ENCODE measurements around the gene DOHH. TPM values are rescaled to one million over a fixed set of nuclear protein-coding genes. Genes with fewer than 3 reads are reported as not detected.

The DOHH gene
- total and polyA plus RNA-seq, 2 donors (not counting 3 experiments of a cell fraction or from before 2014, with no cell fraction given), result 8.7 to 15.2 TPM

- no peak for FAIRE-seq
- H3K4me1 ChIP-seq (ENCODE audit: control insufficient read depth, extremely low read depth, insufficient read depth, low read length), result no peaks in the 10 kb centered on the region
- intact Hi-C loops (cut with micrococcal nuclease) (no loop called here), dilution Hi-C loops (cut with MboI; ENCODE audit: extremely low pct_ligation_motif_present, low sequenced_read_pairs) (no loop called here)
- H3K4me3 ChIP-seq (replicated peaks in 1 of 3; ENCODE audit: insufficient read depth in 1 of 3, low read depth in 1 of 3, low read length in 3 of 3), result no peak overlapping the region
- no peaks in the 10 kb centered on the region for H3K27me3 ChIP-seq (ENCODE audit: control insufficient read depth in 2 of 2, insufficient read depth in 2 of 2, low read length in 2 of 2)
- no peak overlapping the region for H3K4me2 ChIP-seq (ENCODE audit: insufficient read depth, low read length)
- POLR2A ChIA-PET, result no interaction called here
- H3K9me3 ChIP-seq (replicated peaks; ENCODE audit: control insufficient read depth, insufficient read depth, low read length), result no peaks in the 10 kb centered on the region
- BruUV-seq (replicated peaks), result no TSS peak
- H3K9ac ChIP-seq (replicated peaks; ENCODE audit: extremely low read depth, insufficient read depth, low read length), result no peak overlapping the region
- CTCF ChIA-PET, result interaction anchor here (3.7 to 3.9 kb wide), 3 partner anchors 16 to 163 kb away, joined by 34 to 39 read pairs (median 39); partner anchors contain the start of gene SMIM44
- no peak for DNase-seq (ENCODE audit: low read depth, low spot score)
- no peaks in the 10 kb centered on the region for H3K9me1 ChIP-seq (replicated peaks; ENCODE audit: control insufficient read depth, extremely low read depth, insufficient read depth, low read length)
- TF ChIP-seq, protein P1, sequence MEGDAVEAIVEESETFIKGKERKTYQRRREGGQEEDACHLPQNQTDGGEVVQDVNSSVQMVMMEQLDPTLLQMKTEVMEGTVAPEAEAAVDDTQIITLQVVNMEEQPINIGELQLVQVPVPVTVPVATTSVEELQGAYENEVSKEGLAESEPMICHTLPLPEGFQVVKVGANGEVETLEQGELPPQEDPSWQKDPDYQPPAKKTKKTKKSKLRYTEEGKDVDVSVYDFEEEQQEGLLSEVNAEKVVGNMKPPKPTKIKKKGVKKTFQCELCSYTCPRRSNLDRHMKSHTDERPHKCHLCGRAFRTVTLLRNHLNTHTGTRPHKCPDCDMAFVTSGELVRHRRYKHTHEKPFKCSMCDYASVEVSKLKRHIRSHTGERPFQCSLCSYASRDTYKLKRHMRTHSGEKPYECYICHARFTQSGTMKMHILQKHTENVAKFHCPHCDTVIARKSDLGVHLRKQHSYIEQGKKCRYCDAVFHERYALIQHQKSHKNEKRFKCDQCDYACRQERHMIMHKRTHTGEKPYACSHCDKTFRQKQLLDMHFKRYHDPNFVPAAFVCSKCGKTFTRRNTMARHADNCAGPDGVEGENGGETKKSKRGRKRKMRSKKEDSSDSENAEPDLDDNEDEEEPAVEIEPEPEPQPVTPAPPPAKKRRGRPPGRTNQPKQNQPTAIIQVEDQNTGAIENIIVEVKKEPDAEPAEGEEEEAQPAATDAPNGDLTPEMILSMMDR (IDR thresholded peaks at IDR 0.05; ENCODE audit: extremely low read depth in 1 of 2, insufficient read depth in 1 of 2, low read depth in 1 of 2, low read length in 2 of 2), result no peak
- TF ChIP-seq MYC (IDR thresholded peaks at IDR 0.05; ENCODE audit: low read depth, low read length), result no peak
- no peak for TF ChIP-seq GATA2 (IDR thresholded peaks at IDR 0.05; ENCODE audit: insufficient read depth, insufficient read length, low read depth, low read length)
- TF ChIP-seq FOS (IDR thresholded peaks at IDR 0.05; ENCODE audit: borderline replicate concordance, insufficient read depth, low read length), result no peak
- TF ChIP-seq POLR2A (IDR thresholded peaks at IDR 0.05; ENCODE audit: low read depth, low read length), result no peak
- no peak for TF ChIP-seq POLR2AphosphoS5 (IDR thresholded peaks at IDR 0.05; ENCODE audit: insufficient read depth, low read depth, low read length)
- TF ChIP-seq, protein P2, sequence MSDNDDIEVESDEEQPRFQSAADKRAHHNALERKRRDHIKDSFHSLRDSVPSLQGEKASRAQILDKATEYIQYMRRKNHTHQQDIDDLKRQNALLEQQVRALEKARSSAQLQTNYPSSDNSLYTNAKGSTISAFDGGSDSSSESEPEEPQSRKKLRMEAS (IDR thresholded peaks at IDR 0.05; ENCODE audit: insufficient read depth, insufficient read length), result no peak
- no peak for TF ChIP-seq JUN (IDR thresholded peaks at IDR 0.05; ENCODE audit: borderline replicate concordance, insufficient read depth, insufficient read length, low read depth)
- no peak for TF ChIP-seq EZH2 (IDR thresholded peaks at IDR 0.05; ENCODE audit: borderline replicate concordance, low read depth, low read length, severe bottlenecking)
- H3K27ac ChIP-seq (ENCODE audit: insufficient read depth, low read depth, low read length), result no peak overlapping the region
- no peak overlapping the region for H2AFZ ChIP-seq (ENCODE audit: low read depth, low read length)
- no peaks in the 10 kb centered on the region for H4K20me1 ChIP-seq (replicated peaks; ENCODE audit: control insufficient read depth, extremely low read depth, insufficient read depth, low read length)
- peaks cover 0 to 4% of the 10 kb centered on the region in 2 experiments for H3K36me3 ChIP-seq (ENCODE audit: control insufficient read depth in 2 of 2, extremely low read depth in 1 of 2, insufficient read depth in 2 of 2, low read length in 2 of 2)
- H3K79me2 ChIP-seq (ENCODE audit: control insufficient read depth, insufficient read depth, low read length), result no peaks in the 10 kb centered on the region
Observed at GRCh38 chr19:3468211-3468610, 32.3 kb downstream of the DOHH start.

Data from endothelial cell of umbilical vein (primary cell).